ENCODE data around the gene XNDC1N. TPM values are rescaled to one million over a fixed set of nuclear protein-coding genes. Genes with fewer than 3 reads are reported as not detected.

Gene XNDC1N
- total RNA-seq, 1 donor from 2014 or later, result 7.6 TPM

DNA sequence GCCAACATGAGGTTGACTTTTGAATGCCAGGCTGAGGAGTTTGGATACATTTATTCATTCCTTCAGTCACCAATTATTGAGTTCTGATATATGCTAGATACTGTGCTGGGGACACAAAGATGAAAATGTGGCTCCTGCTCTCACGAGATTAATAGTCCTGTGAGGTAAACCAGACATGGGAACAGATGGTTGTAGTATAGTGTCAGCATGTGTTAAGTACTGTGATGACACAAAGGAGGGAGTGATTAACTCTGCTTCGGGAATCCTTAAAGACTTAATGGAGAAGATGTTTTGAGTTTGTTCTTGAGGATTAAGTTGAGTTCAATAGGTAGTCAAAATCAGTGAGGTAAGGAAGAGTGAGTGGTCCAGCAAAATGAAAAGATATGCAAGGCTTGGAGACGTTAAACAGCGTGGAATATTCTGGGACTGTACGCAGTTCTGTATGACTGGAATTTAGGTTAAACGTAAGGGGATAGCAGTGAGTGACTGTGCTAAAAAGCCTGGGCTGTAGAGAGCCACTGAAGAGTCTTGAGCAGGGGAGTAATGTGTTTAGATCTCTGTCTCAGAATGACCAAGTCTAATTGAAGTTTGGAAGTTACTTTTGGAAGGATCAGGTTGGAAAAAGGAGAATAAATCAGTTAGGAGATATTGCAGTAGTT lies 12.3 kb upstream of the XNDC1N start:
- no peaks in the 10 kb centered on the region for H3K36me3 Mint-ChIP-seq (ENCODE audit: unreplicated experiment)
- H3K27me3 Mint-ChIP-seq (ENCODE audit: unreplicated experiment), result no peaks in the 10 kb centered on the region
- DNase-seq, result no peak
- TF ChIP-seq, protein P1, sequence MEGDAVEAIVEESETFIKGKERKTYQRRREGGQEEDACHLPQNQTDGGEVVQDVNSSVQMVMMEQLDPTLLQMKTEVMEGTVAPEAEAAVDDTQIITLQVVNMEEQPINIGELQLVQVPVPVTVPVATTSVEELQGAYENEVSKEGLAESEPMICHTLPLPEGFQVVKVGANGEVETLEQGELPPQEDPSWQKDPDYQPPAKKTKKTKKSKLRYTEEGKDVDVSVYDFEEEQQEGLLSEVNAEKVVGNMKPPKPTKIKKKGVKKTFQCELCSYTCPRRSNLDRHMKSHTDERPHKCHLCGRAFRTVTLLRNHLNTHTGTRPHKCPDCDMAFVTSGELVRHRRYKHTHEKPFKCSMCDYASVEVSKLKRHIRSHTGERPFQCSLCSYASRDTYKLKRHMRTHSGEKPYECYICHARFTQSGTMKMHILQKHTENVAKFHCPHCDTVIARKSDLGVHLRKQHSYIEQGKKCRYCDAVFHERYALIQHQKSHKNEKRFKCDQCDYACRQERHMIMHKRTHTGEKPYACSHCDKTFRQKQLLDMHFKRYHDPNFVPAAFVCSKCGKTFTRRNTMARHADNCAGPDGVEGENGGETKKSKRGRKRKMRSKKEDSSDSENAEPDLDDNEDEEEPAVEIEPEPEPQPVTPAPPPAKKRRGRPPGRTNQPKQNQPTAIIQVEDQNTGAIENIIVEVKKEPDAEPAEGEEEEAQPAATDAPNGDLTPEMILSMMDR (IDR thresholded peaks at IDR 0.05; ENCODE audit: partially characterized antibody, unreplicated experiment), result no peak
- no peak overlapping the region for H3K4me3 Mint-ChIP-seq (ENCODE audit: unreplicated experiment)
- H3K27ac Mint-ChIP-seq (ENCODE audit: unreplicated experiment), result no peak overlapping the region
- peaks cover 17% of the 10 kb centered on the region for H3K4me1 Mint-ChIP-seq (ENCODE audit: low read depth, unreplicated experiment)
- H3K9me3 Mint-ChIP-seq (ENCODE audit: unreplicated experiment), result peaks cover 1% of the 10 kb centered on the region

DNA sequence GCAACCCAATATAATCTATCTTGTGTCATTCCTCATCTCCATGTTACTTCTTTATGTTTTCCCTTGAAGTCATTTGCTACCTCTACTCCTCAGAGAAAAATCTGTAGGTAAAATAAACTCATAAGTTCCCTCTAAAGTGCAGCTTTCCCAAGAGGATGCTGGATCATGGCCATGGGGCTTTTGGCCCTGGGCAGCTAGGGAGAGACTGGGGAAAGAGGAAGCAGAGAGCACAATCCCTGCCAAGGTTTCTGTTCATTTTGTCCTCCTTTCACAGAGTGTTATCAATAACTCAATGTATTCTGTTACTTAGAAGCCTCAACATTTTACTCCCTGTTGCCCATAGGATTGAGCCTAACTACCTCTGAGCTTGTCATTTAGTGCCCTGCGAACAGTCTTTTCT lies 9.4 kb upstream of the XNDC1N start:
- TF ChIP-seq, protein P1 (IDR thresholded peaks at IDR 0.05; ENCODE audit: partially characterized antibody, unreplicated experiment), result no peak
- no peak overlapping the region for H3K27ac Mint-ChIP-seq (ENCODE audit: unreplicated experiment)

DNA sequence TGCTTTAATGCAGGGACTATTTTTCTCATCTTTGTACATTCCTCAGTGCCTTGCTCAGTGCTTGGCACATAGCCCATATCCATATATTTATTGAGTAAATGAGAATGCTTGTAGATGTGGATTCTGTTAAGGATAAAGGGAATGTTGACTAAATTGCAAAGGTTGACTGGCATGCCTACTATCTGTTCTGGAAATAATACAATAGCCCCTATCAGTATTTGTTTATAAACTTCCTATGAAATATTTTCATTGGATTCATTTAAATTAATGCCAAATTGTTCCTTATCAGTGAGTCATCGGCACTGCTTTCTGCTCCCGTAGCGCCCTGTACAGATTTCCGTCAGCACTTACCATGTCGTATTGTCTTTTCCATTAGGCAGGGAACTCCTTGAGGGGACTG lies 8.4 kb upstream of the XNDC1N start:
- H3K27me3 Mint-ChIP-seq (ENCODE audit: unreplicated experiment), result no peaks in the 10 kb centered on the region
- no peaks in the 10 kb centered on the region for H3K9me3 Mint-ChIP-seq (ENCODE audit: unreplicated experiment)
- no peak overlapping the region for H3K27ac Mint-ChIP-seq (ENCODE audit: unreplicated experiment)
- H3K4me3 Mint-ChIP-seq (ENCODE audit: unreplicated experiment), result no peak overlapping the region
- TF ChIP-seq, protein P1 (IDR thresholded peaks at IDR 0.05; ENCODE audit: partially characterized antibody, unreplicated experiment), result no peak
- no peak for DNase-seq
- H3K36me3 Mint-ChIP-seq (ENCODE audit: unreplicated experiment), result no peaks in the 10 kb centered on the region
- H3K4me1 Mint-ChIP-seq (ENCODE audit: low read depth, unreplicated experiment), result peaks cover 2% of the 10 kb centered on the region

More for the DNA sequence above, 9.4 kb upstream of the XNDC1N start:
- Mint-ChIP-seq H3K27me3 (ENCODE audit: unreplicated experiment) (no peaks in the 10 kb centered on the region), H3K4me1 (ENCODE audit: low read depth, unreplicated experiment) (peaks cover 5% of the 10 kb centered on the region), H3K4me3 (ENCODE audit: unreplicated experiment) (no peak overlapping the region), H3K36me3 (ENCODE audit: unreplicated experiment) (no peaks in the 10 kb centered on the region), H3K9me3 (ENCODE audit: unreplicated experiment) (peaks cover 1% of the 10 kb centered on the region)
- DNase-seq, result no peak

DNA sequence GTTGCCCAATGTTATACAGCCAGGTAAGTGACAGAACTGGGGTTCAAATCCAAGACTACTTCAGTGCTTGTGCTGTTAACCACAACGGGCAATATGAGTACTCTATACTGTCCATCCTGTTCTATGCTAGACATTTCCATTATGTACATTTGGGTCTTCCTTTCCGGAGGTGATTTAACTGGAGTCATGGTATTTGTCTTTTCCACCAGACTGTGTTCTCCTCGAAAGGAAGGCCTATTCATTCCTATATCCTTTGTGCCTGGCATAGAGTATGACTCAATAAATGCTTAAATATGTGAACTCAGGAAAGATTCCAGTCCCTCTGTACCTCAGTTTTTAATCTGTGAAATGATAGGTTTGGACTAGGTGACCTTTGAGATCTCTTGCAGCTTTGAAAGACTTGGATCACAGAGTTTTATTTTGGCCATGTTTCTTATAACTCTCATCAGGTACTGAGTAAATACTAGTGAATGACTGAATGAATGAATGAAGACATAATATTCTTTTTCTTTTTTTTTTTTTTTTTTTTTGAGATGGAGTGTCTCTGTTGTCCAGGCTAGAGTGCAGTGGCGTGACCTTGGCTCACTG lies 7.0 kb upstream of the XNDC1N start:
- Mint-ChIP-seq H3K9me3 (ENCODE audit: unreplicated experiment) (no peaks in the 10 kb centered on the region), H3K27ac (ENCODE audit: unreplicated experiment) (no peak overlapping the region), H3K27me3 (ENCODE audit: unreplicated experiment) (no peaks in the 10 kb centered on the region), H3K36me3 (ENCODE audit: unreplicated experiment) (no peaks in the 10 kb centered on the region), H3K4me3 (ENCODE audit: unreplicated experiment) (no peak overlapping the region), H3K4me1 (ENCODE audit: low read depth, unreplicated experiment) (peaks cover 4% of the 10 kb centered on the region)
- no peak for DNase-seq
- TF ChIP-seq, protein P1 (IDR thresholded peaks at IDR 0.05; ENCODE audit: partially characterized antibody, unreplicated experiment), result no peak

DNA sequence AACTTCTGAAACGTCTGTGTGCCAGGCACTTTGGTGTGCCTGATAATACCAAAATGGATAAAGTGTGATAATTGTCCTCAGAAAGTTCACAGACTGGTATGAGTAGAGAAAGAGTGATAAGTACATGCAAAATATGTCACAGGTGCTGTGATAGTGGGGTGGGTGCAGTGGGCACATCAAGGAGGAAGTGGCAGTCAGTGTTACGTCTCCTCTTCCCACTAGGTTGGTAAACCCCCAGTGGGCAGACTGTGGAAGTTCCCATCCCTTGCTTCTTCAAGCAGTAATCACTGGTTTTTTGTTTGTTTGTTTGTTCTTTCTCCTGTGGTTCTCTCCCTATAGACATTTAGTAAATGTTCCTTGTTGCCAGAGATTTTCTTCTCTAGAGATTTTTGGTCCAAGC lies 5.8 kb upstream of the XNDC1N start:
- no peak overlapping the region for H3K4me3 Mint-ChIP-seq (ENCODE audit: unreplicated experiment)

More for the DNA sequence above, 5.8 kb upstream of the XNDC1N start:
- H3K4me1 Mint-ChIP-seq (ENCODE audit: low read depth, unreplicated experiment), result peaks cover 15% of the 10 kb centered on the region
- peaks cover 4% of the 10 kb centered on the region for H3K27me3 Mint-ChIP-seq (ENCODE audit: unreplicated experiment)
- DNase-seq, result no peak
- no peak overlapping the region for H3K27ac Mint-ChIP-seq (ENCODE audit: unreplicated experiment)
- TF ChIP-seq, protein P1 (IDR thresholded peaks at IDR 0.05; ENCODE audit: partially characterized antibody, unreplicated experiment), result no peak
- no peaks in the 10 kb centered on the region for H3K36me3 Mint-ChIP-seq (ENCODE audit: unreplicated experiment)
- H3K9me3 Mint-ChIP-seq (ENCODE audit: unreplicated experiment), result no peaks in the 10 kb centered on the region
